Activated CD4-positive, CD25-positive, alpha-beta regulatory T cell (primary cell): ENCODE measurements around the gene SCRT2.
"Not testable (repeated sequence)": the region's sequence is repeated elsewhere in the genome, so short reads cannot be mapped to it uniquely, and the experiment has no call there.

Experiments
- DNase-seq, 4 experiments: peaks; one replicate each; lab custom pipeline; 2025; lab: John Stamatoyannopoulos, UW

The SCRT2 gene

DNA sequence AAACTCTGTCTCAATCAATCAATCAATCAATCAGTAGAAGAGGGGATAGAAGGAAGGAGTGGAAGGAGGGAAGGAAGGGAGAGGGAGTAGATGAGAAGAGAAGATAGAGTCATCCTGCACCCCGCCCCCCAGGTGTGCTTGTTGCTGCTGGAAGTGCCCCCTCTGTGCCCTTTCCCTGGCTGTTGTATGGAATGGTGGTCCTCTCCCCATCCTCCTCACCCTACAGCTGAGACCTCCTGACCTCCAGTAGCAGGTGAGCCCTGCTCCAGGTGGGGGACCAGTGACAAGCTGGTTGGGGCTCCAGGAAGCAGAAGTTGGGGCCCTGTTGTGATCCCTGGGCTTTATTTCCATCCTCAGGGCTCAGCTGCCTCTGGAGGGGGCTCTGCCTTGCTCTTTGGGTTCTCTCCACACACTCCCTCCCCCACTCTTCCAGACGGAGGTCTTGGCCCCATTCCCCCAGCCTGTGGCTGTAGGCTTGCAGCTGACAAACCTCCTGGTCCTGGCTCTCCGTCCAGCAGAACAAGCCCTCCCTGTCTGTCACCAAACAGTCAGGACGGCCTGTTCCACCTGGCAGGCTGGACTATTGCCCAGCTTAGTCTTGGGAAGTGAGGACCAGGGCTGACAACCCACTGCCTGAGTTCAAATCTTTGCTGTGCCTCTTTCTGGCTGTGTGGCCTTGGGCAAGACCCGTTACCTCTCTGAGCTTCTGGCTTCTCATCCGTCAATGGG is 26.0 kb upstream of the SCRT2 start:
- no peak for DNase-seq

DNA sequence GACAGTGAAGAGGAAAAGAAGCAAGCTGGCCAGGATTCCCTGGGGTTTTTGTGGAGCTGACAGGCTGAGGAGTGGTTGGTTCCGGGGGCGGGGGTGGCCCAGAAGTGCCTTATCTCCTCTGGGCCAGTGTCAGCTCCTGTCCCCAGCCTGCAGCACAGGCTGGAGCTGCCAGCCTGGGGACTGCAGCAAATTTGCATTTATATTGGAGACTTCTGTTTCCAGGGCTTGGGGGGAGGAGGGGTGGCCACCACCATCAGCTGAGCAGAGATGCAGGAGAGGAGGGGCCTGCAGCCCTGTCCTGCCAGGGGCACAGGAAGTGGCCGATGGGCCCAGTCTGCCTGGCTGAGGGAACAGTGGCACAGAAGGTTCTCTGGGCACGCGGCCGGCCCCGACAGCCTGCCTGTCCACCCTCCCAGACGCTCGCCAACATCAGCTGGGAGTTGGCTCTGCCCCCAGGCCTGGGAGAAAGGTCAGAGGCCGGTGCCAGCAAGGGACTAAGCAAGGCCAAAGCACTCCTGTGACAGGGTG is 24.3 kb upstream of the SCRT2 start:
- no peak for DNase-seq

DNA sequence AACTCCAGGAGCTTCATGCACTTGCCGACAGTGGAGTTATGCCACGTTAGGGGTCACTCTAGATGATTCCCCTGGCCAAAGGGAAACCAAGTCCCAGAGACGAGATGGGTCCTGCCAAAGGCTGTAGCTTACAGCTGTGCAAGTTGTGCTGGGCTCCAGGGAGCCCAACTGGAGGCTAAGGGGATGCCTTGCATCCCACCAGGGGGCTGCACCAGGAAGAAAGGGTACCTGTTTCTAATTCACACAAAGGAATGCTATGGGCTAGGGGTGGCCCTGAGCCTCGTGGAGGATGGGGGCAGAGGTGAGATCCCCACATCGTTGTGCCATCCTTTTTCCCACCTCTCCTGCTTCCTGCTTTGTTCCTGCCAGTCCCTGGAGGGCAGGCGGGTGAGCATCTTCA is 23.7 kb upstream of the SCRT2 start:
- no peak for DNase-seq

DNA sequence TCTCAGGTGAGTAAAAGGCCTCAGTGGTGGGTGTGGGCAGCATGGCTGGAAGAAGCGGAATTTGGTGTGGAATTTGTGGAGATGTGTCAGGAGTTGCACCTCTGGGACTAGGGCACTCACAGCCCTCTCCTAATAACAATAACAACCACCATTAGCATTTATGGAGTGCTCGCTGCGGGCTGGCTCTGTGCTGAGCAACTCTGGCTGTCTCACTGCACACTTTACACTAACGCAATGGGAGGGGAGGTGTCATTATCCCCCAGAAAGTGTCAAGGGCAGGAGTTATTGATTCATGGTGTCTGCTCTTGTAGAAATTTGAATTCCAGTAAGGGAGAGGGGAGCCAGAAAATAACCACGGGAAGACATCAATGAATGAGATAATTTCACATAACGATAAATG is 22.7 kb upstream of the SCRT2 start:
- no peak for DNase-seq

DNA sequence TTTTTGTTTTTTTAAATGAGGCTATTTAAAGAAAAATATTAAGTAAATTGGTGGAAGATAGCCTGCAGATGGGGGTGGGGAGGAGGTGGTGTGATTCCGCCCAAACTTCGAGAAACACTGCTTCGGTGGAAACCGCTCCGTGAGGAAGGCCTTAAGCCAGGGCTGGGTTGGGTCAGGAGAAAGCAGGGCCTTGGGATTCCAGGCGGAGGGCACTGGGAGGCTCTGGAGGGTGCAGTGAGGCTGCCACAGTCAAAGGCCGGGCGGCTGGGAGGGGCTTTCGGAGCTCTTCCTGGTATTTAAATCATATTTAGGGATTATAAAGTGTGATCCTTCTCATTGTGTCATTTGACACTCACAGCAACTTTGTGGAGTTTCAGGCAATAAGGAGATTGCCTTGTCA is 22.2 kb upstream of the SCRT2 start:
- DNase-seq: no peak

DNA sequence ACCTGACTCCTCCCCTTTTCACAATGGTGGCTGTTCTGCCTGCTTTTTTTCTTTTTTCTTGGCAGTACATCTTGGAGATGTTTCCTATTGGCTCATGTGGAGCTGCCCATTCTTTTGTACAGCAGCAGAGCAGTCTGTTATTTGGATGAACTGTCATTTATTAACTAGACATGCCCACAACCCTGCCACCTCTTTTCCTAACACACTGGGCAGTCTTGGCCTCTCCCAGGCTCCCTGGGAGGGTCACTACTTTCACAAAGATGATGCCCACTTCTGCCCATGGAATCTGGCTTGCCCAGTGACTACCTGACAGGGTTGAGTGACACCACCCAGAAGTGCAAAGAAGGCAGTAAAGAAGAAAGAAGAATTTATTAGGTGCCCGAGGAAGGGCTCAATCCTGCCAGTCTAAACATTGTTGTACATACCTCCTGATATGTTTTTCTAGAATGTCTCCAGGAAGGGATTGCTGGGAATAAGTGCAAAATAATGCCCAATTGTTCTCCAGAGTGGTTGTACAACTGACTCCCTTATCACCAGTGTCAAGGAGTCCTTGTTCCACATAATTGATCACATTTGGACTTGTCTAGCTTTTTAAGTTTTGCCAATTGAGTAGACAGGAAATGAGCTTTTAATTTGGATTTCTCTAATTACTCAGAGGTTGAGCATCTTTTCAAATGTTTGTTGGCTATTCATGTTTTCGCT is 19.7 kb upstream of the SCRT2 start:
- no peak for DNase-seq

DNA sequence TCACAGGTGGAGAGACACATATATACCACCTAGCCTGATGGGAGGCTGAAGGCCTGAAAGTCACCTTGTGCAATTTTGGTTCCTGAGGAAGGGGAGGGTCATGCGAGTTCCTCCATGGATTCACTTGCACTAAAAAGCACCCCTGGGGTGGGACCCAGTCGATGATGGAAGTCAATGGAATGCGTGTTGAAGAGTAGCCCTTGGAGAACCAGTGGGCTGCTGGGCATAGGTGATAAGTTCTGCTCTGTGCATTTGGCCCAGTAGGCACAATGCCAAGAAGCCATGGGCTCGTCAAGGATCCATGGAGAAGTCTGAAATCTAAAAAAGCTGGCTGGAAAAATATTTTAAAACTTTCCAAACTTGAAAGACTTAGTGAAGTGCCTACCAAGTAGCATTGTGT is 18.9 kb upstream of the SCRT2 start:
- DNase-seq: no peak

DNA sequence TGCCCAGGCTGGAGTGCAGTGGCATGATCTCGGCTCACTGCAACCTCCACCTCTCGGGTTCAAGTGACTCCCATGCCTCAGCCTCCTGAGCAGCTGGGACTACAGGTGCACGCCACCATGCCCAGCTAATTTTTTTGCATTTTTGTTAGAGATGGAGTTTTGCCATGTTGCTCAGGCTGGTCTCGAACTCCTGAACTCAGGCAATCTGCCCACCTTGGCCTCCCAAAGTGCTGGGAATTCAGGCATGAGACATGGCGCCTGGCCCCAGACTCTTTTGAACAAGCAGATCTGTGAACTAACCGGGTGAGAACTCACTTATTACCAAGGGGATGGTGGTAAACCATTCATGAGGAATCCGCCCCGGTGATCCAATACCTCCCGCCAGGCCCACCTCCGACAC is 18.2 kb upstream of the SCRT2 start:
- not testable (repeated sequence) for DNase-seq

DNA sequence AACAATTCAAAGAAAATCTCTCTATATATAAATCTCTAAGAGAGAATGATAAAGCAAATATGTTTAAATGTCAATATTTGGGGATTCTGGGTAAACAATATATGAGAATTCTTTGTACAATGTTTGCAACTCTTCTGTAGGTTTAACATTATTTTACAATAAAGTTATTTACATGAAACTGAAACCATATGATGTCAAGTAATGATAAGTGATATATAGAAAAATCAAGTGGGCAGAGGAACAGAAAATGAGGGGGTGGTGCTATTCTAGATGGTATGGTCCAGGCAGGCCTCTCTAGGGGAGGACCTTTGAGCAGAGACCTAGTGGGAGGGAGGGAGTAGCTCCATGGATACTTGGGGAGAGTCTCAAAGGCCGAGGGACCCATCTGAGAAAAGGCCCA is 16.4 kb upstream of the SCRT2 start:
- no peak for DNase-seq

DNA sequence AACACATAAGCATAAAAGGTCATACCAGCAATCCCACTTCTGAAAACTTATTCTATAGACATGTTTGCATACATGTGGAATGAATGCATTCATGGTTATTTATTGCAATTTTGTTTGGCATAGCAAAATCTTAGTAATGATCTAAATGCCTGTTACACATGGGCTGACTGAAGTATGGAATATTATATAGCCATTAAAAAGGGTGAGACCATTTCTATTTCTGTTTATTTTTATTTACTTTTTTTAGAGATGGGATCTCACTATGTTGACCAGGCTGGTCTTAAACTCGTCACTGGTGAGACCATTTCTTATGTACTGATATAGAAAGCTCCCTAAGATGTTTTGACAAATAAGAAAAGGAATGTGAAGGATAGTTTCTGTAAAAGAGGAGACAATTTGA is 14.3 kb upstream of the SCRT2 start:
- no peak for DNase-seq

DNA sequence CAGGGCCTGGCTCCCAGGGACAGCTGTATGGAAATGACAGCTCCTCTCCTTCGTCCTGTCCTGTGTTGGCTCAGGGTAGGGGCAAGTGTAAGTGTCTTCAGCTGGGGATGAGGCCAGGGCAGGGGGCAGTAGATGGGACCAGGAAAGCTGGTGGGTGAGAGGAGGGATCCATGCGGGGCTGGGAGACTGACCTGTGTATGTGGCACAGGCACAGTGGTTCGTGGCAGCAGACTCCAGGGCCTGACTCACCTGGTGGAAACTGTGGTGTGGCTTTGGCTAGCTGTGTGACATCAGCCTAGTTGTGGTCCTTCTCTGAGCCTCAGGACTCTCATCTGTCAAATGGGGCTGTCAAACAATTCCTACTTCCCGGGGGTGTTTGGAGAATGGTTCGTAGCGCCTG is 13.7 kb upstream of the SCRT2 start:
- no peak for DNase-seq

DNA sequence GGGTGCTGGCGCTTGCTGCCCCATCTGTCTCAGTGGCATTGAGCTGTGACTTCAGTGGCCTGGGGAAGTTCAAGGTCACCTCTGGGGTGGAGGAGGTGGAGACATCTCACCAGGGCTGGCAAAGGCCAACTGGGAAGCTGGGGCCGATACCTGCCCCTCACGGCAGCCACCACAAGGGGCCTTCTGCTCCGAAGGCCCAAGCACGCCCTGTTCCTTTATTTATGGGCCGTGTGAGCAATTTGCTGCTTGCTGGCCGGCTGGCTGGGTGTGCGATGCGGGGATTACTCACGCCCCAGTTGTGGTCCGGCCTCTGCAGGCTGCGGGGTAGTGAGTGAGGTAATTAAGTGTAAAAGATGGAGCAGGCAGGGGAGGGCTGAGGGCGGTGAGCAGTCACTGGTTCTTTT is 13.2 kb upstream of the SCRT2 start:
- DNase-seq: no peak

DNA sequence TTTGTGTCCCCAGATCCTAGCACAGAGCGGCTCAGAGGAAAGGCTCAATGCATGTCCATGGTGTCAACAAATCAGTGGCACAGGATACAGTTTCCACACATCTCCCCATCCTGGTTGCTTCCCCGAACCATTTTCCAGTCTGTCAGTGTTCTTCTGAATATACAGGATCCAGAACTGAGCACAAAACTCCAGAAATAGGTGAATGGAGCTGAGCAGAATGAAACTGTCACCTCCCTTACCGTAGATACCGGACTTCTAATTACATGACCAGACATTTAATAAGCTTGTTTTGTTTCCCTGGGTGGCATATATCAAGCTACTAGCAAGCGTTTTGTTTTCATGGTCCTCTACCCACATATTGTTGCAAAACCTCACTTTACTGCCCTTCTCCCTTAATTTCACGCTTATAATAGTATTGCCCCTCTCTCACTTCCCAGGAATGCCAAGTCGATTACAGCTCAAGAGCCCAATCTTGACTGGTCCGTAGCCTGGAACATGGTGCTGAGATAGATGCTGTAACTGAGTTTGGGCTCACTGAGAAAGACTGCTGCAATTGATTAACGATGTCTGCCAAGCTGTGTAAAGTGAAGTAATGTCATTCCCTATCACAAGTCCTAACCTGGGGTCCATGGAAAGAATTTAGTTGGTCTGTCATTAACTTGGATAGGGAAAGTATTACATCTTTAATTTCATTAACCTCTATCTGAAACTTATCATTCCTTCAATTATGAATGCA is 12.0 kb upstream of the SCRT2 start:
- DNase-seq: no peak

DNA sequence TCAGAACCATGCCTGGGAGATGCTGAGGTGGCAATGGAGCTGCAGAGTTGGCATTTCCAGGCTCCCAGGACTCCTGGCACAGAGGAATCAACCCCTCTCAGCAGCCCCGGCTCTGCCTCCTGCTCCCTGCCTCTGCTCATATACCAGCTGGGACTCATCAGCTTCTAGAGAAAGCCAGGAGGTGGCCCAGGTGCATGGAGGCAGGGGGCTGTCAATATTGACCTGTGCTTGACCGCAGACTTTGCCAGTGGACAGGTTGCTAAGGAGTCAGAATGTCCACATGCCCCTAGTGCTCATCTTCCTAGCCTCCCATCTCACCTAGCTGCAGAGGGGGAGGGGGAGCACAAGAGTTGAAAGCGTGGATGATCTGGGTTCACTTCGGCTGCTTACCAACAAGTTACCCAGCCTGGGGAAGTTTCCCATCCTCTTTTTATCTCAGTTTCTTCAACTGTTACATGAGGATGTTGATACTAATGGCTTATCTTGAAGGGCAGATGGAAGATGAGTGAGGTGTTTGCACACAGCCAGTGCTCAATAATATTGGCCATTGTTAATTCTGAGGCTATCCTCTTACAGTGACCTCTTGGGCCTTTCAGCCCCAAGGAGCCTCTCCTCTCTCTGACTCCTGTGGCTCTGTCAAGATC is 9.2 kb upstream of the SCRT2 start:
- no peak for DNase-seq

DNA sequence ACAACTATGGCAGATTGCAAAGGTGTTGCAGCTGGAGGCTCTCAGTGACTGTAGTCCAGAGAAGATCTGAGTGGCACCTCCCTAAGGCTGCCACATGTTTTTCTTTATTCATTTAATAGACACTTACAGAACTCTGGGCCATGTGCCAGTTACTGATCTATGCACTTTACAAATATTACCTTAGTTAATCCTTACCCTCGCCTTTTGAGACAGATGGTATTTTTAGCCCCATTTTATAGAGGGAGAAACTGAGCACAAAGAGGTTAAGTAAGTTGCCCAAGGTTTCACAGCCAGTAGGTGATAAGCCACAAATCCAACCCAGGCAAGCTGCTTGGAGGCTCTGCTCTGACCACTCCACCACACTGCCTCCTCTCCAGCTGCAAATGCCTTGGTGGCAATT is 6.5 kb upstream of the SCRT2 start:
- no peak for DNase-seq

DNA sequence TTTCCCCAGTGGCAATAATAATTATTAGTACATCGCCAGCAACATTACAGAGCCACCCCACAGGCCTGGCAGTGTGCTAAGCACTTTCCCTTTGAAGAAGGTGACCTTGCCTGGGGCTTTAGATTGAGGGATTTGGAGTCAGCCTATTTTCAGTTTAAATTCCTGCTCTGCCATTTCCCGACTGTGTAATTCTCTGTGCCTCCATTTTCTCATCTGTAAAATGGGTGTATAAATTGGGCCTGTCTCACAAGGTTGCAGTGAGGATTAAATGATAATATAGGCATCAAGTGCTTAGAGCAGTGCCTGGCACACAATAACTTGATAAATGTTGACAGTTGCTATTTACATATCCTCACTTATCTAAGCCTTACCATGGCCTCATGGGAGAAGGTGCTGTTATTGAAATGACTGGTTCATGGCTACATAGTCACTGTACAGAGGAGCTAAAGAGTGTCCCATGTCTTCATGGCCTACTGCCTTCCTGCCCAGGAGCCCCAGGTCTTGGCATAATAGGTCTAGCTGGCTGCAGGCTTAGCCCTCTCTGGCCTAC is 5.1 kb upstream of the SCRT2 start:
- DNase-seq: no peak

DNA sequence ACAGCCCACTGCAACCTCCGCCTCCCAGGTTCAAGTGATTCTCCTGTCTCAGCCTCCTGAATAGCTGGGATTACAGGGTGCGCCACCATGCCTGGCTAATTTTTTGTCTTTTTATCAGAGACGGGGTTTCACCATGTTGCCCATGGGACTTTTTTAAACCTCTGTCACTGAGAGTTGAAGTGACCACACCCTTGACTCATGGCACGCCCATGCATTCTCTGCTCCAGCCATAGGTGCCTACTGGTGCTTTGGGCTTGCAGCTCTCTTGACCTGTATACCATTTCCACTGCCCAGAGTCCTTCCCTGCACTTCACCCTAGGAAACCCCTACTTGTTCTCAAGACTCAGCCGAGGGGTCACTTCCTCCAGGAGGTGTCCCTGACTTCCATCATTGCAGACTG is 2.4 kb upstream of the SCRT2 start:
- no peak for DNase-seq

DNA sequence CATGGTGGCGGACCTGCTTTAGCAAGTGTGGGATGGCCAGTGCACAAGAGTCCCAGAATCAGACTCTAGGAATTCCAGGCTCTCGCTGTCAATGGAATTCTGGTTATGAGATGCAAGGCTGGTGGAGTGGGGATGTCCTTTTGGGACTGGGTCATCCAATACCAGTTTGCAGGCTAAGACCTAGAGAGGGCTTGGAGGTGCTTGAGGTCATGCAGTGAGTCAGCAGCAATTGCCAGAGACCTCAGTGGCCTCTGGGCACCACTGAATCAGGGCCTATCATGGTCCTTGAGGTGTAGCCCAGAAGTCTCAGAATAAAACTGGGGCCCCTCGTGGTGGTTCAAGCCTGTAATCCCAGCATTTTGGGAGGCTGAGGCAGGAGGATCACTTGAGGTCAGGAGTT is 1.4 kb upstream of the SCRT2 start:
- no peak for DNase-seq

DNA sequence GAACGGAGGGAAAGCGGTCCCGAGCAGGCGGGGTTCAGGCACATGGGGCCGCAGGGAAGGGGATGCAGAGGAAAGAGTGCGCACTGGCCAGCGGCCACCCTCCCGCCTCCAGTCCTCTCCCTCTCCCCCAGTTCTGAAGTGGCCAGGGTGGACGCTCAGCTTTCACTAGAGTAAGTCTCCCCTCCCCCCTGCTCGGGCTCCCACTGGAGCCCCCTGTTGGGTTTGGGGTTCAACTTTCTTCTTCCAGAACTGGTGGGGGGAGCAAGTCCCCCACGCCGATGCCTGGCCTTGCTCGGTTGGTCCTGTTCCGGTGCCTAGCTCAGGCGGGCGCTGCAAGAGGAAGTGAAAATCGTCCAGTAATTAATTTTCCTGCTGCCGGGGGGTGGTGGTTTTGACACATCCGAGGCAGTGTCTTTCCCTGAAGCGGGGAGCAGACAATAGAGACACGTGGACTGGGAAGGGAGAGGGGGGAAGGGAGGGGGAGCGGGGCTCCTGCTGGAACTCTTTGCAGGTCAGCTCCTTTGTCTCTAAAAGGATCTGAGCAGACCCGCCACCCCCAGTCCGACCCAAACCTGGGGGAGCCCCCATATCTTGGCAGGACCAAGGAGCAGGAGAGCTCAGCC is 824 bp upstream of the SCRT2 start:
- no peak for DNase-seq

DNA sequence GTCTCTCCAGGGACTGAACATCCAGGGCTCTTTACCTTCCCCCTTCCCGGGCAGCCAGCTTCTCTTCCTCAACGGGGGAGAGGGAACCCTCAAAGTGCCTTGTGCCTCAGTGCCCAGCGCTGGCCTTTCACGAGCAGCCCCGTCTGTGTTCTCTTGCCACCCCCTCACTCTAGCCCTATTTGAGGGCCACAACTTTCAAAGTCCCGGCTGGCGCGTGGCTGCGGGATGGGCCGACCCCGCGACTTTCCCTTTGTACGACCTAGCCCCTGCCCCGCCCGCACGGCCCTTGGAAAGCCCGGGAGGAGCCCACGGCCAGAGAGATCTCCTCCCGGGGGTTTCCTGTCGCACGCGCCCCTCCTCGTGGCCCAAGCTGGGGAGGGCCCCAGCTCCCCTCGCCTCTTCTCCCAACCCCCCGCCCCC is 559 bp downstream of the SCRT2 start:
- no peak for DNase-seq

DNA sequence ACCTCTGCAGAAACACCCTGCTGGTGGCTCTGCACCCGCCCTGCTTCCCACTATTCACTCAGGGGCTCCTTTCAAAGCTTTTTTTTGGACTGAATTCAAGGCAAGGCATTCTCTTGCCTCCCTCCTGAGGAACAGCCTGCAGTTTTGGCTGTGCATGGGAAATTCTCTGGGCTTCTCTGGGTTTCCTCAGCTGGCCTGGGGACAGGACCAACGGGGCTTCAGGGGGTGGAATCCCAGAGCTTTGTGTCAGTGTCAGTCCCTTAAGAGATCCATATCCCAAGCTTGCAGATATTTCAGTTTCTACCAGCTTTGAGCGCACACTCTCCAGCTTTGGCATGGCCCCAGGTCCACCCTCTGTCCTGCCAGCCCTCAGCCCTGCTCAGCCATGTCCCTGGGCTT is 2.0 kb downstream of the SCRT2 start:
- DNase-seq: no peak
